Islet precursor cell (in vitro differentiated cells): ENCODE measurements around the gene SLC22A25.
"Not testable (repeated sequence)": the region's sequence is repeated elsewhere in the genome, so short reads cannot be mapped to it uniquely, and the experiment has no call there.

Experiments used
- DNase-seq: peaks from one replicate; pipeline ENCODE4 v3.0.0-alpha.2; 2018

Gene SLC22A25

GRCh38 chr11:63243533-63243932 is at the start of gene SLC22A25:
TSS of gene SLC22A25 (minus strand) at chr11:63243599. CDS start at chr11:63229652, 13,947 bp downstream.
- no peak for DNase-seq

- no peak for DNase-seq
These were observed 46.9 kb upstream of the SLC22A25 start for GRCh38 chr11:63290285-63290684.

- DNase-seq, result no peak
These were observed 46.3 kb upstream of the SLC22A25 start for GRCh38 chr11:63289658-63290057.

- no peak for DNase-seq
These were observed 39.2 kb upstream of the SLC22A25 start for GRCh38 chr11:63282579-63282978.

GRCh38 chr11:63280920-63281319 is 37.5 kb upstream of the SLC22A25 start:
- DNase-seq, result no peak

GRCh38 chr11:63277345-63277943 is 34.0 kb upstream of the SLC22A25 start:
- DNase-seq, result no peak

GRCh38 chr11:63274776-63275175 is 31.4 kb upstream of the SLC22A25 start:
- DNase-seq, result no peak

- no peak for DNase-seq
These were observed 30.3 kb upstream of the SLC22A25 start for GRCh38 chr11:63273685-63274084.

GRCh38 chr11:63262547-63262946 is 19.1 kb upstream of the SLC22A25 start:
- no peak for DNase-seq

- no peak for DNase-seq
These were observed 7.9 kb upstream of the SLC22A25 start for GRCh38 chr11:63251312-63251711.

GRCh38 chr11:63250162-63251050 is 7.0 kb upstream of the SLC22A25 start:
- no peak for DNase-seq

GRCh38 chr11:63248966-63249365 is 5.6 kb upstream of the SLC22A25 start:
- no peak for DNase-seq

- DNase-seq, result not testable (repeated sequence)
These were observed 4.0 kb upstream of the SLC22A25 start for GRCh38 chr11:63247237-63248002.

- no peak for DNase-seq
These were observed 2.6 kb upstream of the SLC22A25 start for GRCh38 chr11:63246045-63246444.

- no peak for DNase-seq
These were observed 1.5 kb upstream of the SLC22A25 start for GRCh38 chr11:63244862-63245261.

GRCh38 chr11:63242089-63242781 is 1.2 kb downstream of the SLC22A25 start:
- no peak for DNase-seq

GRCh38 chr11:63240791-63241379 is 2.5 kb downstream of the SLC22A25 start:
- no peak for DNase-seq

GRCh38 chr11:63240098-63240497 is 3.3 kb downstream of the SLC22A25 start:
- DNase-seq, result no peak

- no peak for DNase-seq
These were observed 4.1 kb downstream of the SLC22A25 start for GRCh38 chr11:63239254-63239653.

GRCh38 chr11:63237413-63237812 is 6.0 kb downstream of the SLC22A25 start:
- DNase-seq, result no peak

GRCh38 chr11:63235471-63236461 is 7.6 kb downstream of the SLC22A25 start:
- DNase-seq, result not testable (repeated sequence)
